NCI-H69 (cell line): ENCODE data around the gene MIX23.
"Not testable (repeated sequence)": the region's sequence is repeated elsewhere in the genome, so short reads cannot be mapped to it uniquely, and the experiment has no call there.

Experiments used
- DNase-seq: peaks from one replicate; lab custom pipeline; 2025; lab: John Stamatoyannopoulos, UW

The MIX23 gene

DNA sequence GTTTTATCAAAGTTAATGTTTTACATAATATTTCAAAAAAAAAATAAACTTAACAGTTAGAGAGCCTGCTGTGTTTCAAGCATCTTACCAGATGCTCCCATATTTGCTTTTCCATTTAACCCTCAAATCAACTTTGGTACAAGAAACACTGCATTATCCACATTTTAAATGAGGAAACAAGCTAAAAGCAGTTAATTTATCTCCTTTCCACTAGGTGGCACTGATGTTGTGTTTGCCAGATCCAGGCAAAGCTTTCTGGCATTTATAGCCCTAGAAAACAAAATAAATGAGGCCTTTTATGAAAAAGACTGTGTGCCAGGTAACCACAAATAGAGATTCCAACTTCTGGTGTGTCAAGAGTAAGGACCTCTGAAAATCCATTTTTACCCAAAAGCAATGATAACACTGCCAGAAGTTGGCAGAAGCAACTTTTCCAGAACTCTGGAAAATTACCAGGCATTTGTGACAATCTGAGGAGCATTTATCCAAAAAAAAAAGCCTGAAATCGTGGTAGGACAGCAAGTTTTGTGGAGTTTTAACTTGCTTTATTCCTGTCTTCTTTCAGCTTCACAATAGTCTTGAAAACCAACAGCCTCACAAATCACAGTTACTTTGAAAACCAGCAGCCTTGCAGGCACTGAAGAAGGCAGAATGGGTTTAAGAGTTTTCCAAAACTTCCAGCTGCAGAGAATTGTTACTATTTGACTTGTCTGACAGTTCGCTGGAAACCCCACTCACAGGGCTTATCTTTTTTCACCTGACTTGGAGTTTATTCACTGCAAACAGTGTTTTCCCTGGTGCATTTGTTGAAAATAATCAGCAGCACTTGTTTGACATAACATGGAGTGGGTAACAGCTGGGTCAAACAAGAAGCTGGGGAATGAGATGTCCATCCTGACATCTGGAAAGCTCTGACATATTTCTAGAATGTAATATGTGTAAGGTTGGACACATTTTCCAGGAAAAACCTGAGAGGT is 10.1 kb upstream of the MIX23 start:
- DNase-seq: peak; percentile 44

DNA sequence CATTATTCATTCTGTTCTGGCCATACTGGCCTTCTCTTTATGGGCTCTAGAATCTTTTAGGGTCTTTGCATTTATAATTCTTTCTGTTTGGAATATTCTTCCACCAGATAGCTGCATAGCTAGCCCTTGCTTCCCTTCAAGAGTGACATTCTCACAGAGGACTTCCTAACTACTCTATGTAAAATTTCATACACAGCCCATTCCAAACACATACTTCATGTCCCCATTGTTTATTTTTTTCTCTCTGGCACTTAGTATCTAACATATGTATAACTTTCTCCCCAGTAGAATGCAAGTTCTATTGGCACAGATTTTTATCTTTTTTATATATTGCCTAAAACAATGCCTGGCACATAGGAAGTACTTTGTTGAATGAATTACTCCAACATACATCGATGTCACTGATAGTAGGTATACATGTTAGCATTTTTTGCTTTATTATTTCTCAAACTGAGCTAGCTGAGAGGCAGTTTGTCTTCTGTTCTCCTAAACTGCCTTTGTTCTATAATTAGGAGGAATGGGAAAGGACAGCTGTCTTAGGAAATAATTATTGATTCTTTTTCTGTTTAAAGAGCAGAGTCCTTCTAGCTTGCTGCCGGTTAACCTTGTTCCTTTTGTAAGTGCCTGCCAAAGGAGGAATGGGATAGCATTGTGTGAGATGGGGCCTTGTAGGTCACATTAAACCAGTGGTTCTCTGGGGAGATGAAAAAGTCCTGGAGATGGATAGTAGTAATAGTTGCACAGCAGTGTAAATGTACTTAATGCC is 8.8 kb upstream of the MIX23 start:
- no peak for DNase-seq

GRCh38 chr3:122390665-122391064 is 7.6 kb upstream of the MIX23 start:
- DNase-seq: no peak

- DNase-seq: no peak
These were observed 6.9 kb upstream of the MIX23 start for GRCh38 chr3:122389892-122390291.

GRCh38 chr3:122389197-122389596 is 6.2 kb upstream of the MIX23 start:
- DNase-seq: no peak

GRCh38 chr3:122387709-122388108 is 4.7 kb upstream of the MIX23 start:
- no peak for DNase-seq

DNA sequence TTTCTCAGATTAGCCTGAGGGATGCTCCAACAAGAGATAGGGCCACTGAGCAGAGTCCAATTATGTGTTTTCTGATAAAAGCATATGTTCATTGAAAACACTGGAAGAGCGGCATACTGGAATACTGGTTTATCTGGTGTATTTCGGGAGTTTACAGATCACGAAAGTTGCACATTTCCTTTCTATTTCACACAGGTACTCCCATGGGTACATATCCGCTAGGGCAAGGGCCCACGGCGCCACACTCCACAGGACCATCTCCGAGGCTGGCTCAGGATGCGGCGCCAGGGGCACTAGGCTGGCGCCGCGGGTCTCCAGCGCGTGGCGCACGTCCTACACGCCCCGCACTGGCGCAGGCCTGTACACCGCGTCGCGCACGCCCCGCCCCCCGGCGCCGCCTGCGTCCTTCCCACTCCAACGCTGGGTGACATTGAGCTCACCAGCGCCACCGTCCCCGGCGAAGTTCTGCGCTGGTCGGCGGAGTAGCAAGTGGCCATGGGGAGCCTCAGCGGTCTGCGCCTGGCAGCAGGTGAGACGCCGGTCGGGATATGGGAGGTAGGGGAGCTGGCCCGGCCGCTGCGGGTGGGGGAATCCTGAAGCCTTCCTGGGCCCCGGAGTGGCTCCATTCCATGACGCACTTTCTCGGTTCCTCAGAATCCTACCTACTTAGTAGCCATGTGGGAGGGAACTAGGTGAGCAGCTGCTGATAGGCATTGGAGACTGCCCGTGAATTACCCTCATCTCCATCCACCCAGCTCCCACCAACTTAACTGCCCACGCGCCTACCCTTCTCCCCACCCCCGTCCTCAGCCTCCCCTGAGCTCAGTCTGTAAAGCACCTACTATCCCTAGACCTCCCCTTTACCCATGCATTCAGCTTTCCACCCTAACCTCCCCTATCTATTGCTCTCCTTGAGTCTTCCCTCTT is 1.0 kb upstream of the MIX23 start, which contains the start of gene FAM162A:
FAM162A (plus strand) TSS at position 412 of the 927 bp plus-strand sequence; CDS start at position 496, 84 bp downstream.
- DNase-seq: peak; percentile 94

- DNase-seq: no peak
These were observed 5.1 kb downstream of the MIX23 start for GRCh38 chr3:122377975-122378374.

GRCh38 chr3:122374034-122374433 is 9.0 kb downstream of the MIX23 start:
- DNase-seq: no peak

DNA sequence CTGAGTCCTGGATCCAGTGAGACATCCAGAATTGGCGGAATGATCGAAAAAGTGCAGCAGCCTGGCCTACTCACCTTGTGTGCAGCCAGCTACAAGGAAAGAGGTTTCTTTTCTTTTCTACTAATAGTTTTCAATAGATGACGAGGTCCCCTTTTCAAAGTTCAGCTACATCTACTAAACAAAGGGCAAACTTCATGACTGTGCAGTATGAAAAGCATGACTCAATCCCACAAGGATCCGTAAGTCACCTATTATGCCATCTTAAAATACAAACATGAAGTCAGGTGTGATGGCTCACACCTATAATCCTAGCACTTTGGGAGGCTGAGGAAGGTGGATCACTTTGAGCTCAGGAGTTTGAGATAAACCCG is 16.7 kb downstream of the MIX23 start:
- DNase-seq: no peak

DNA sequence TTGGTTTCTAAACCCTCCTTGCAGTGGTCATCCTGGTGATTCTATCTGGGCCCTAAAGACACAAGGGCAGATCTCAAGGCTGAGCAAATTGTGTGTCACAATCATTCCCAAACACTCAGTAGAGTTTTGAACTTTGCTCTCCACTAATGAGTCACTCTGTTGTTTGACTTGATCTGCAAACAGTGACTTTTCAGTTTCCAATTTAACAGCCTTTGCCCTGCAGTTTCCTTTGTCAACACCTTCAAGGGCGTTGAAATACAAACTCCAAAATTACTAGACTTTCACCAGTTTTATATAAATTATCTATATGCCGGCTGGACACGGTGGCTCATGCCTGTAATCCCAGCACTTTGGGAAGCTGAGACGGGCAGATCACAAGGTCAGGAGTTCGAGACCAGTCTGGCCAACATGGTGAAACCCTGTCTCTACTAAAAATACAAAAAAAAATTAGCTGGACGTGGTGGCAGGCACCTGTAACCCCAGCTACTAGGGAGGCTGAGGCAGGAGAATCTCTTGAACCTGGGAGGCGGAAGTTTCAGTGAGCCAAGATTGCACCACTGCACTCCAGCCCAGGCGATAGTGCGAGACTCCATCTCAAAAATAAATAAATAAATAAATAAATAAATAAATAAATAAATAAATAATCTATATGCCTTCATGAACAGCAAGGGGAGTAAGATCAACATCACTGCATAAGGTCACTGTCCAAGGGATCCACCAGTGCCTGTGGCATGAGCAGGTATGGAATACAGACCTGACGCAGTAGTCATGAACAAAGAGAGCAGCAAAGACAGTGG is 17.3 kb downstream of the MIX23 start:
- not testable (repeated sequence) for DNase-seq

GRCh38 chr3:122365073-122365472 is 18.0 kb downstream of the MIX23 start:
- DNase-seq: no peak

DNA sequence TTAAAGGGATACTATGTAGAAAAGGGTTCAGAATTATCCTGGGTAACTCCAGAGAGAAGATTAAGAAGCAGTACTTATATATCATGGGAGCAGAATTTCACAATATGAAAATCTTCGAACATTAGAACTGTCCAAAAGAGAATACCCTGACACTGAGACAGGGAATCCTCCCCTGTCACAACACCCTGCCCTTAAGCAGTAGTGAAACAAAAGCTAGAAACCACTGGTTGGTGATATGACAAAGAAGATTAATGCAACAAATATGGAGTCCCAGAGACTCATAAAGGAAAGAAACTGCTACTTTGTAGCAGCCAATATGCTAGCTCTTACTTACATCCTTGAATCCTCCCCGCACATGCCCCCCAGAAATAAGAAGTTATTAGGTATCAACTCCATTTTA is 18.5 kb downstream of the MIX23 start:
- no peak for DNase-seq

DNA sequence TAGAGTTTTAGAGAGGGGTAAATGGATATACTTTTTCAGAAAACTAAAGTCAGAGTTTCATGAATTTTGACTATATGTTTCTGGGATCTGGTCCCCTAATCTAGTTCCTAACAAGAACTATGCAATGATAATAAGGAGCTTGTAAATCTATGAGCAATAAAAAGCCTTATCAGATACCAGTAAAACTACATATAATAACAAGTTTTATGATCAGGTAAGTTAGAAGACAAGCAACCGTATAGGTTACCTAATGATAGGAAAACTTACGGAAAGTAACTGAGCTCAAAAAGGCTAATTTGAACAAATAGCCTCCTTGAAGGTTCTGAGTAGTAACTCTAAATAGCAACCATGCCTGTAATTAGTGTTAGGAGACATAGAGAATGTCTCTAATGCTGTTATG is 21.0 kb downstream of the MIX23 start:
- DNase-seq: no peak

DNA sequence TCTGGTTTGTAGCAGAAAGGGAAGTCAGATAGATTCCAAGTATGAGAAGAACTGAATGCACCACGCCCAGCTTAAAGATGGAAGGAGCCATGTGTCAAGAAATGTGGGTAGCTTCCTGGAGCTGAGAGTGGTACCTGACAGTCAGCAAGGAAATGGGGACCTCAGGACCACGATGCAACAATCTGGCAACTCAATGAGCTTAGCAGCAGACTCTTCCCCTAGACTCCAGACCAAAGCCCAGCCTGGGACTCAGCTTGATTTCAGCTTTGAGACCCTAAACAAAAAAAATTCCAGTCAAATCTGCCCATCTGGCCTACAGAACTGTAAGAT is 24.4 kb downstream of the MIX23 start:
- DNase-seq: peak; percentile 0

DNA sequence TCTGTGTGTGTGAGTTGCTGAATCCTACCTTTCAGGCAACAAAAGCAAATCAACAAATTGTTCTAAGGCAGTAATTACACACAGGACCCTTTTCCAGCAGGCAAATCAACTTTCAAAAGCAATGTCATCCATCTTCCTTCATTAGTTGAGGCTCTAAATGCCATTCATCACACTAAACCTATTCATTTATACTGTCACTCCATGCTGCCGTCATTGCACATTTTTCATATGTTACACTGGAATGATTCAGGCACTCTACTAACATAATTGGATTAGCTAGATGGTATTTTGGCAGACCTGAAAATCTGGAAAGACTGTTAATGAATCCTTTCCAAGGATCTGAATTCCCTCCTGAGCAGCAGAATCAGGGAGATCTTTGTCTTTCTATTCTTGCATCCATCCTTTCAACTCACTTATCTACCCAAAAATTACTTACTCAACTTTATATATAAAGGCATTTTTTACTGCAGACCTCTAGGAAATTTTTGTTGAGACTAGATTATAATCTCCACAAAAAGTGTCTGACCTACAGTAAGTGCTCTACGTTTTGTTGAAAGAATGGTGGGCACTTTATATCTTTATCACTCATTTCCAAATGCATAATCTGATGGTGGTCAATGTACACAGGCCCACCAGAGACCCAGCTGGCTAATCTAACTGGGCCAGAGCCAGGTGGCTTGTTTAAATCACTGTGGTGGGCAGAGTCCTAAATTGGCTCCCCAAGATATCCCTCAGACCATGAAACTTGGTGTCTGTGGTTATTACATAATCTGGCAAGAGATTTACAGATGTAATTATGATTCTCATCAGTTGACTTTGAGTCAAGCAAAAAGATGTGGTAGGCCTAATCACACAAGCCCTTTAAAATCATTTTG is 25.0 kb downstream of the MIX23 start:
- no peak for DNase-seq

- DNase-seq: peak; percentile 53
These were observed 26.6 kb downstream of the MIX23 start for GRCh38 chr3:122356402-122356801.

DNA sequence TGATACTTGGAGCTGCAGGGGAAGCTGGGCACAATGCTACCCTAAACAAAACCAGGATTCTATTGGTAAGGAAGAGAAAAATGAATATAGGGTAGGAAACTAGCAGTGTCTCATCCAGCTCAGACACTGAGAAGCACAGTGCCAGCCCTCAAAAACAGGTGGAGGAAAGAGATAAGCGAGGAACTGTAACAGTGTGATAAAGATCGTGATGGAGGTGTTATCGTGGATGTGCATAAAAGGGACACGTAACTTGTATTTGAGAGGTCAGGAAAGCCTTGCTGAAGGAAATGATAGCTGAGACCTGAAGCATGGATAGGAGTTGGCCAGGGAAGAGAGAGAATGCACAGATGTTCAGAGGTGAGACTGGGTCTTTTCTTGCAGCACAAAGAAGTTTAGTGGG is 27.4 kb downstream of the MIX23 start:
- no peak for DNase-seq

DNA sequence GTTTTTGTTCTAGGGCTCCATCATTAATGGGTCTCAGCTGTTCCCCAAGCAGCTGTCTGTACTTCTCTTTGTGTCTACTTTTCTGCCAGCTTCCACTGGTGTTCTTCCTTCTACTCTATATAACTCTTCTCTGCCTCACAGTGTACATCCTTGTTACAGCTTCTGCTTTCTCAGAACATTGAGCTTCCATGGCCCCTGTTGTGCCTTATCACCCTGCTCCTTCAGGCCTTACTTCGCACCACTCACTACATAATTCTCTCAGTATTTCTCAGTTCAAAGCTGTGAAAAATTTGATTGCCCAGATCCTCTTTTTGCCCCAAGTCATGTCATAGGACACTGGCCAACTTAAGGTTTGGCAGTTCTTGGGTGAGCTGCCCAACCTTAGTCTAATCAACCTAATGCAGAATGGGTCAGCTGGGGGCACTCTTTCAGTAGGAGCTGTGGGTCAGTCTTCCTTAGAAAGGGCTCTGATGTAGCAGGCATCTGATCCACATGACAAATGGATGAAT is 29.1 kb downstream of the MIX23 start:
- no peak for DNase-seq

GRCh38 chr3:122353215-122353614 is 29.8 kb downstream of the MIX23 start:
- peak; percentile 4 for DNase-seq
